PC-9 (cell line): Measurements from ENCODE around the gene SMAD5.

ENCODE experiments used
- EZH2 ChIP-seq: fragments of 200-600 bp; sonication (generic); IDR thresholded peaks from 2 replicates; pipeline ENCODE4 v1.8.0; 2017; ENCODE audit warnings: antibody characterized with exemption, low read depth
- TF ChIP-seq, protein P1 (sequence below): fragments of 200-600 bp; sonication (generic); conservative IDR thresholded peaks from 2 replicates; pipeline ENCODE4 v1.6.1; 2017; ENCODE audit warnings: mixed run types, antibody characterized with exemption, mild to moderate bottlenecking, moderate library complexity

DNA sequence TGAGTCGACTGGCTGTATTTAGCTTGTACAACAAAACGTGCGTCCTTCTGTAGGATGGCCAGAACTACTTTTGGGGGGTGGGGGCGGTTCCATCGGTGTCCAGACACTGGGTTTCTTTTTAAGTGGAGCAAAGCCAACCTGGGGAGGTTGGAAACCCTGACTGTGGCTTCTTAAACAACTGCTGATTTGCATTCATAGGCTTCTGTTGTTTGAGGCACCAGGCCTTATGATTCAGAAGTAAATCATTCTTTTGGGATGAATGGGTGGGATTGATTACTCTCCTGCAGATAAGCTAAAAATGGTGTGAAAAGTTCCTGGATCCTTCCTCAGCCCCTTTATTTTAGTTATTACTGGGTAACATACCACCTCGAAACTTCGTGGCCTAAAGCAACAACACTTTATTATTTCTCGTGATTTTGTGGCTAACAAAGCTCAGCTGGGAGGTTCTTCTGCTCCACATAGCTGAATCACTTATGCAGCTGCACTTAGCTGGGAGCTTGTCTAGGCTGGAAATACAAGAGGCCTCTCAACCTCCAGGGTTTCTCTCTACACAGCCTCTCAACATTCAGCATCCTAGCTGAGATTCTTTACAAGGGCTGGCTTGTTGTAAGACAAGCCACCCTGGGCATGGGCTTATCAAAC, 72.5 kb downstream of the SMAD5 start:
- TF ChIP-seq, protein P1, sequence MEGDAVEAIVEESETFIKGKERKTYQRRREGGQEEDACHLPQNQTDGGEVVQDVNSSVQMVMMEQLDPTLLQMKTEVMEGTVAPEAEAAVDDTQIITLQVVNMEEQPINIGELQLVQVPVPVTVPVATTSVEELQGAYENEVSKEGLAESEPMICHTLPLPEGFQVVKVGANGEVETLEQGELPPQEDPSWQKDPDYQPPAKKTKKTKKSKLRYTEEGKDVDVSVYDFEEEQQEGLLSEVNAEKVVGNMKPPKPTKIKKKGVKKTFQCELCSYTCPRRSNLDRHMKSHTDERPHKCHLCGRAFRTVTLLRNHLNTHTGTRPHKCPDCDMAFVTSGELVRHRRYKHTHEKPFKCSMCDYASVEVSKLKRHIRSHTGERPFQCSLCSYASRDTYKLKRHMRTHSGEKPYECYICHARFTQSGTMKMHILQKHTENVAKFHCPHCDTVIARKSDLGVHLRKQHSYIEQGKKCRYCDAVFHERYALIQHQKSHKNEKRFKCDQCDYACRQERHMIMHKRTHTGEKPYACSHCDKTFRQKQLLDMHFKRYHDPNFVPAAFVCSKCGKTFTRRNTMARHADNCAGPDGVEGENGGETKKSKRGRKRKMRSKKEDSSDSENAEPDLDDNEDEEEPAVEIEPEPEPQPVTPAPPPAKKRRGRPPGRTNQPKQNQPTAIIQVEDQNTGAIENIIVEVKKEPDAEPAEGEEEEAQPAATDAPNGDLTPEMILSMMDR: no peak
- TF ChIP-seq EZH2: no peak
